HepG2 (cell line): ENCODE results near the gene ARID5B. TPM values are rescaled to one million over a fixed set of nuclear protein-coding genes. Genes with fewer than 3 reads are reported as not detected.

Source experiments
- ATAC-seq: fragments of 200-7000 bp; cut with Tn5 transposase; 3 replicates; pipeline ENCODE4 v1.9.1; 2020; ENCODE audit warnings: mild to moderate bottlenecking, moderate library complexity
- BruUV-seq: library from RNA; stranded (reverse); fragments of 400-500 nt; replicated peaks from 2 replicates; lab custom pipeline; 2021; lab: Mats Ljungman, UMichigan
- CTCF ChIA-PET: fragments of 300-600 bp; formaldehyde crosslinking; extraction: SDS; loops from one replicate; lab custom pipeline; 2021; ENCODE audit warnings: low total read pairs, inconsistent platforms, low intra/inter-chr PET ratio; lab: Yijun Ruan, JAX
- POLR2A ChIA-PET: fragments of 350-600 bp; sonication (Branson Sonifier 250); formaldehyde crosslinking; loops from one replicate; lab custom pipeline; 2020; ENCODE audit warnings: antibody characterized with exemption, inconsistent platforms; lab: Yijun Ruan, JAX
- DNase-seq: peaks from one replicate; pipeline ENCODE4 v3.0.0-alpha.2; 2015; ENCODE audit warnings: low spot score
- FAIRE-seq: peaks from 3 replicates; lab custom pipeline; 2011; peaks lifted over from hg19 to GRCh38; lab: Jason Lieb, UNC
- H2AFZ ChIP-seq: one replicate; pipeline ENCODE4 v1.6.1; 2011; ENCODE audit warnings: low read length, inconsistent platforms
- H3K27ac ChIP-seq: fragments of 300-600 bp; 3 replicates; pipeline ENCODE4 v1.8.0; 2011; ENCODE audit warnings: mixed run types, mild to moderate bottlenecking, mixed read lengths, low read length, inconsistent platforms; ENCODE audit not compliant: insufficient read depth; ENCODE audit errors: extremely low read length
- H3K27me3 ChIP-seq, 2 experiments: fragments of 200-600 bp in 1 of 2; 2 replicates in 1 of 2; 3 replicates in 1 of 2; pipeline versions ENCODE4 v1.6.0 to v1.8.0; 2011; ENCODE audit warnings: low read length in 2 of 2, mild to moderate bottlenecking in 2 of 2, moderate library complexity in 2 of 2, inconsistent platforms in 1 of 2; ENCODE audit not compliant: insufficient read depth in 2 of 2, control insufficient read depth in 1 of 2
- H3K36me3 ChIP-seq, 2 experiments: fragments of 200-600 bp in 1 of 2; replicated peaks in 1 of 2; 2 replicates in 1 of 2; 3 replicates in 1 of 2; pipeline versions ENCODE4 v1.5.1 to v1.8.0; 2011; ENCODE audit warnings: low read length in 2 of 2, inconsistent platforms in 1 of 2; ENCODE audit not compliant: insufficient read depth in 2 of 2, control insufficient read depth in 1 of 2
- H3K4me1 ChIP-seq: 2 replicates; pipeline ENCODE4 v1.5.1; 2012; ENCODE audit warnings: low read length, inconsistent platforms; ENCODE audit not compliant: insufficient read depth
- H3K4me2 ChIP-seq: 2 replicates; pipeline ENCODE4 v1.6.0; 2011; ENCODE audit warnings: low read depth, low read length, inconsistent platforms
- H3K4me3 ChIP-seq, 3 experiments: fragments of 200-600 bp in 1 of 3; sonication (generic), shearing (Covaris generic) in 1 of 3; replicated peaks in 1 of 3; 2 replicates each; pipeline ENCODE4 v1.5.1; 2011 to 2016; ENCODE audit warnings: low read length in 3 of 3, inconsistent platforms in 2 of 3, low read depth in 2 of 3, mild to moderate bottlenecking in 2 of 3, control low read depth in 1 of 3, mixed read lengths in 1 of 3; ENCODE audit not compliant: insufficient read depth in 1 of 3
- H3K79me2 ChIP-seq: one replicate; pipeline ENCODE4 v1.6.1; 2011; ENCODE audit warnings: low read length, inconsistent platforms; ENCODE audit not compliant: insufficient read depth
- H3K9ac ChIP-seq: 2 replicates; pipeline ENCODE4 v1.6.0; 2011; ENCODE audit warnings: mild to moderate bottlenecking, low read depth, low read length, inconsistent platforms; ENCODE audit not compliant: insufficient read depth
- H3K9me3 ChIP-seq: 2 replicates; pipeline ENCODE4 v1.5.1; 2012; ENCODE audit warnings: mild to moderate bottlenecking, low read length
- H4K20me1 ChIP-seq: 2 replicates; pipeline ENCODE4 v1.6.0; 2011; ENCODE audit warnings: inconsistent platforms, mild to moderate bottlenecking, low read length, moderate library complexity; ENCODE audit not compliant: insufficient read depth
- ASH2L ChIP-seq: fragments of 300-600, 200-600 bp; sonication (generic); IDR thresholded peaks from 2 replicates; pipeline ENCODE4 v1.7.0; 2017; ENCODE audit warnings: low read depth, mild to moderate bottlenecking, moderate library complexity, mixed read lengths, low read length; ENCODE audit not compliant: insufficient read length
- ATAD3A ChIP-seq: sonication (generic); formaldehyde crosslinking; IDR thresholded peaks from 2 replicates; pipeline ENCODE4 v1.4.0; 2020; ENCODE audit warnings: missing genetic modification reagents
- HOMEZ ChIP-seq: IDR thresholded peaks from 2 replicates; pipeline ENCODE4 v1.6.1; 2016; ENCODE audit warnings: low read depth
- IRF1 ChIP-seq: sonication (generic); formaldehyde crosslinking; IDR thresholded peaks from 2 replicates; pipeline ENCODE4 v1.4.0; 2020; ENCODE audit warnings: low read depth, mild to moderate bottlenecking, missing genetic modification reagents
- POLR2AphosphoS2 ChIP-seq: IDR thresholded peaks from 2 replicates; pipeline ENCODE4 v1.6.1; 2011; ENCODE audit warnings: low read depth, low read length, improper control_type of control experiment
- SMAD9 ChIP-seq: sonication (generic); formaldehyde crosslinking; IDR thresholded peaks from 2 replicates; pipeline ENCODE4 v1.5.1; 2020; ENCODE audit warnings: mild to moderate bottlenecking, missing genetic modification reagents
- ZBTB26 ChIP-seq: IDR thresholded peaks from 2 replicates; pipeline ENCODE4 v1.6.1; 2016; ENCODE audit warnings: missing compliant biosample characterization, missing genetic modification reagents, borderline replicate concordance
- ZFP62 ChIP-seq: sonication (generic); formaldehyde crosslinking; IDR thresholded peaks from 2 replicates; pipeline ENCODE4 v1.4.0; 2020; ENCODE audit warnings: missing genetic modification reagents
- ZNF790 ChIP-seq: sonication (generic); formaldehyde crosslinking; IDR thresholded peaks from 2 replicates; pipeline ENCODE4 v1.8.0; 2022; ENCODE audit warnings: missing genetic modification reagents, mild to moderate bottlenecking, borderline replicate concordance
- ZNF839 ChIP-seq: sonication (generic); formaldehyde crosslinking; IDR thresholded peaks from 2 replicates; pipeline ENCODE4 v1.4.0; 2020; ENCODE audit warnings: missing genetic modification reagents, mild to moderate bottlenecking, borderline replicate concordance
- ZSCAN25 ChIP-seq: sonication (generic); formaldehyde crosslinking; IDR thresholded peaks from 2 replicates; pipeline ENCODE4 v1.8.0; 2022; ENCODE audit warnings: mild to moderate bottlenecking, missing genetic modification reagents
- WGBS: methylation state at CpG from one replicate; pipeline ENCODE4 v1.1.6; 2017; ENCODE audit warnings: low lambda C conversion rate; 5-methylcytosine and 5-hydroxymethylcytosine counted together
- in situ Hi-C: cut with HindIII; loops from 2 replicates; pipeline ENCODE4 v1.10.0; 2017; ENCODE audit warnings: low pct_unique_long_range_greater_than_20kb; ENCODE audit not compliant: extremely low pct_ligation_motif_present
- intact Hi-C: fragments of 100-400 bp; cut with micrococcal nuclease; formaldehyde crosslinking; loops from one replicate; pipeline ENCODE4 v1.10.0; 2022; ENCODE audit not compliant: unreplicated experiment
- polyA plus RNA-seq, 8 experiments: library from polyadenylated mRNA; depleted of rRNA in 3 of 8; stranded (reverse) in 7 of 8; unstranded in 1 of 8; fragments of >200 nt; fragmentation: Illumina TruSeq in 4 of 8; extraction: Trizol in 4 of 8; gene quantifications; 2 replicates each; pipeline versions ENCODE4 v1.2.1 to v1.2.3, GENCODE V29; 2011 to 2016; ENCODE audit warnings: low read depth in 4 of 8, missing spikeins in 1 of 8, mixed read lengths in 1 of 8; ENCODE audit not compliant: insufficient read depth in 1 of 8
- total RNA-seq, 5 experiments: library from RNA; depleted of rRNA; stranded (reverse); fragments of >200 nt; fragmentation: Illumina TruSeq; extraction: Trizol; gene quantifications; 2 replicates each; pipeline ENCODE4 v1.2.3, GENCODE V29; 2016; ENCODE audit warnings: low read depth in 1 of 5

Gene ARID5B
- total and polyA plus RNA-seq, 2 of the 13 experiments (the other 11 are each of a cell fraction or from before 2014, with no cell fraction given): 6.2 to 21.1 TPM

- POLR2A ChIA-PET: interaction anchor here (1.1 to 1.7 kb wide), 2 partner anchors 8 to 30 kb away, joined by 3 read pairs; no protein-coding TSS in a partner anchor
- Histone ChIP-seq H3K4me1 (peaks cover 42% of the 10 kb centered on the region), H3K9ac (no peak overlapping the region), H3K4me2 (no peak overlapping the region), H4K20me1 (no peaks in the 10 kb centered on the region), H3K9me3 (no peaks in the 10 kb centered on the region), H3K27me3 (no peaks in the 10 kb centered on the region), H3K4me3 (no peak overlapping the region)
- intact Hi-C loops: no loop called here
- DNase-seq: no peak
- CTCF ChIA-PET: no interaction called here
- in situ Hi-C loops: no loop called here
- 97% methylated on average over 6 of the region's 6 CpGs for WGBS
- ATAC-seq: no peak
- no TSS peak for BruUV-seq
- no peak for FAIRE-seq
- TF ChIP-seq SMAD9 (CRISPR knock-in tag): no peak
- TF ChIP-seq ATAD3A (CRISPR knock-in tag): no peak
- no peak for TF ChIP-seq ZFP62 (CRISPR knock-in tag)
- no peak for TF ChIP-seq HOMEZ (CRISPR knock-in tag)
- no peak for TF ChIP-seq POLR2AphosphoS2
- no peak for TF ChIP-seq ZNF839 (CRISPR knock-in tag)
- no peak for TF ChIP-seq IRF1
- no peak for TF ChIP-seq ZBTB26 (CRISPR knock-in tag)
- TF ChIP-seq ASH2L: no peak
- no peak for TF ChIP-seq ZNF790 (CRISPR knock-in tag)
- no peak for TF ChIP-seq ZSCAN25 (CRISPR knock-in tag)
- TF ChIP-seq, all 625 proteins: peak for 0
- no peak overlapping the region for H3K27ac ChIP-seq
- peaks cover 0 to 2% of the 10 kb centered on the region in 2 experiments; a peak in 3 of 5 replicates for H3K36me3 ChIP-seq
- no peaks in the 10 kb centered on the region for H3K79me2 ChIP-seq
- H2AFZ ChIP-seq: no peak overlapping the region
Measured at GRCh38 chr10:62019685-62020359, 118.3 kb downstream of the ARID5B start.
